ENCODE measurements around the gene ACVR2A. TPM values are rescaled to one million over a fixed set of nuclear protein-coding genes. Genes with fewer than 3 reads are reported as not detected.

Gene ACVR2A
- total RNA-seq, 1 experiment from 2014 or later = 13.4 TPM

DNA sequence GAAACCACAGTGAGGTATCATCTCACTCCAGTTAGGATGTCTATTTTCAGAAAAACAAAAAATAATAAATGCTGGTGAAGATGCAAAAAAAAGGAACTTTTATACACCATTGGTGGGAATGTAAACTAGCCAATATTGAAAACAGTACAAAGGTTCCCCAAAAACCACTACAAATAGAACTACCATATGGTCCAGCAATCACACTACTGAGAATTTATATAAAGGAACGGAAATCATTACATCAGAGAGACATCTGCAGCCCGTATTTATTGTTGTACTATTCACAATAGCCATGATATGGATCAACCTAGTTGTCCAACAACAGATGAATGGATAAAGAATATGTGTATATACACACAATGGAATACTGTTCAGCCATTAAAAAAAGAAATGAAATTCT lies 123.7 kb downstream of the ACVR2A start:
- Histone ChIP-seq H3K9me3 (ENCODE audit: control insufficient read depth, low read depth, low read length) (no peaks in the 10 kb centered on the region), H2AFZ (ENCODE audit: low read length) (no peak overlapping the region), H3K9ac (ENCODE audit: extremely low read depth, insufficient read length, low read length) (no peak overlapping the region), H3K23me2 (ENCODE audit: insufficient read length, low read depth, low read length, poor library complexity, severe bottlenecking) (no peaks in the 10 kb centered on the region), H3K14ac (ENCODE audit: insufficient read depth, low read length) (no peak overlapping the region), H2BK20ac (ENCODE audit: low read depth, low read length, poor library complexity, severe bottlenecking) (no peak overlapping the region), H4K91ac (ENCODE audit: insufficient read length, low read depth, low read length) (no peak overlapping the region), H3K4me1 (ENCODE audit: insufficient read depth, low read length) (no peaks in the 10 kb centered on the region), H4K20me1 (ENCODE audit: control insufficient read depth, insufficient read depth, insufficient read length) (no peaks in the 10 kb centered on the region), H3K56ac (ENCODE audit: insufficient read length, low read depth, low read length) (no peak overlapping the region), H3K79me1 (ENCODE audit: insufficient read depth, low read depth, low read length, poor library complexity, severe bottlenecking) (no peaks in the 10 kb centered on the region), H4K8ac (replicated peaks; ENCODE audit: insufficient read length, low read depth, low read length) (no peak overlapping the region), H3K27ac (ENCODE audit: insufficient read length, low read depth, low read length) (no peak overlapping the region), H3K23ac (ENCODE audit: insufficient read length, low read depth, low read length) (no peak overlapping the region), H3T11ph (ENCODE audit: low read length) (no peak overlapping the region), H2AK5ac (ENCODE audit: insufficient read length, low read length) (no peak overlapping the region), H3K4me2 (ENCODE audit: insufficient read depth, insufficient read length, low read length) (no peak overlapping the region), H3K18ac (ENCODE audit: insufficient read length, low read depth, low read length) (no peak overlapping the region), H3K27me3 (ENCODE audit: insufficient read depth, low read length) (no peaks in the 10 kb centered on the region), H3K79me2 (ENCODE audit: insufficient read depth, low read length) (no peaks in the 10 kb centered on the region; the same call in 1 of the 2 replicates), H3K4ac (ENCODE audit: low read depth, low read length) (no peak overlapping the region), H2BK5ac (ENCODE audit: insufficient read length, low read length) (no peak overlapping the region), H2BK120ac (ENCODE audit: low read depth, low read length, poor library complexity, severe bottlenecking) (no peak overlapping the region), H2BK12ac (ENCODE audit: insufficient read length, low read depth, low read length) (no peak overlapping the region), H2BK15ac (ENCODE audit: low read depth, low read length) (no peak overlapping the region), H4K5ac (ENCODE audit: insufficient read length, low read depth, low read length) (no peak overlapping the region)
- no peak for DNase-seq
- H3K4me1 Mint-ChIP-seq = peaks cover 0 to 1% of the 10 kb centered on the region in 2 experiments; a peak in 1 of 4 replicates
- H3K27ac Mint-ChIP-seq = no peak overlapping the region
- WGBS (ENCODE audit: extremely low coverage, insufficient read length, low lambda C conversion rate) = no CpG with 5 or more reads among the region's 2 CpGs
- TF ChIP-seq, protein P1, sequence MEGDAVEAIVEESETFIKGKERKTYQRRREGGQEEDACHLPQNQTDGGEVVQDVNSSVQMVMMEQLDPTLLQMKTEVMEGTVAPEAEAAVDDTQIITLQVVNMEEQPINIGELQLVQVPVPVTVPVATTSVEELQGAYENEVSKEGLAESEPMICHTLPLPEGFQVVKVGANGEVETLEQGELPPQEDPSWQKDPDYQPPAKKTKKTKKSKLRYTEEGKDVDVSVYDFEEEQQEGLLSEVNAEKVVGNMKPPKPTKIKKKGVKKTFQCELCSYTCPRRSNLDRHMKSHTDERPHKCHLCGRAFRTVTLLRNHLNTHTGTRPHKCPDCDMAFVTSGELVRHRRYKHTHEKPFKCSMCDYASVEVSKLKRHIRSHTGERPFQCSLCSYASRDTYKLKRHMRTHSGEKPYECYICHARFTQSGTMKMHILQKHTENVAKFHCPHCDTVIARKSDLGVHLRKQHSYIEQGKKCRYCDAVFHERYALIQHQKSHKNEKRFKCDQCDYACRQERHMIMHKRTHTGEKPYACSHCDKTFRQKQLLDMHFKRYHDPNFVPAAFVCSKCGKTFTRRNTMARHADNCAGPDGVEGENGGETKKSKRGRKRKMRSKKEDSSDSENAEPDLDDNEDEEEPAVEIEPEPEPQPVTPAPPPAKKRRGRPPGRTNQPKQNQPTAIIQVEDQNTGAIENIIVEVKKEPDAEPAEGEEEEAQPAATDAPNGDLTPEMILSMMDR (conservative IDR thresholded peaks at IDR 0.05) = no peak
- no peaks in the 10 kb centered on the region for H3K27me3 Mint-ChIP-seq (ENCODE audit: low read depth)
- no peak overlapping the region for H3K4me3 Mint-ChIP-seq
- H3K9me3 Mint-ChIP-seq = peaks cover 8% of the 10 kb centered on the region in 2 experiments; a peak in 4 of 5 replicates
- peaks cover 32 to 57% (median 46%) of the 10 kb centered on the region in 3 experiments for H3K36me3 Mint-ChIP-seq (ENCODE audit: insufficient read depth in 1 of 3, low read depth in 3 of 3)

Measured in H9 (cell line).